Measurements from ENCODE around the gene DPCD. TPM values are rescaled to one million over a fixed set of nuclear protein-coding genes. Genes with fewer than 3 reads are reported as not detected.
"Not testable (repeated sequence)": the region's sequence is repeated elsewhere in the genome, so short reads cannot be mapped to it uniquely, and the experiment has no call there.

The DPCD gene
- polyA plus RNA-seq, 1 donor: 17.4 TPM

DNA sequence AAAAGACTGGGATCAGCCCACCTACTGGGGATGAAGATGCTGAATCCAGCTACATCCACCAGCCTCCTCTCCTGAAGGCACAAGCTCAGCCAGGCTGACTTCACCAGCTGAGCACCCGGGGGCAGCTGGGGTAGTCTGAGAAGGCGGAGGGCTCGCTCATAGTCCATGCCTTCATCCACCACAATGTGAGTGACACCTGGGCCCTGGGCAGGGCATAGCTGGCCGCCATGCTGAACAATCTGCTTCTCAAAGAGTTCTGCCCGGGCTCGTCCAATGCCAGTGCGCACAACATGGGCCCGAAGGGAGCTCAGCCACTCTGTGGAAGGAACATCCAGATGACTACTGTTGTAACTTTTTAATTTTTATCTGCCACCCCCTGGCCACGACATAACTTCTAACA is 2.3 kb upstream of the DPCD start:
- DNase-seq: no peak
- no peak overlapping the region for H3K27ac ChIP-seq (ENCODE audit: low read length)
- no peaks in the 10 kb centered on the region for H3K9me3 ChIP-seq (ENCODE audit: control insufficient read depth, low read depth, low read length)
- peaks cover 11% of the 10 kb centered on the region for H3K4me1 ChIP-seq (ENCODE audit: control insufficient read depth, insufficient read depth, low read length)
- no peaks in the 10 kb centered on the region for H3K27me3 ChIP-seq (ENCODE audit: control insufficient read depth, insufficient read depth, low read length)
- 100% methylated on average over 1 of the region's 9 CpGs for WGBS (ENCODE audit: insufficient coverage, low lambda C conversion rate)
- no peak overlapping the region for H3K4me3 ChIP-seq (ENCODE audit: low read length)
- peaks cover 33% of the 10 kb centered on the region for H3K36me3 ChIP-seq (ENCODE audit: control insufficient read depth, insufficient read depth, low read length)

DNA sequence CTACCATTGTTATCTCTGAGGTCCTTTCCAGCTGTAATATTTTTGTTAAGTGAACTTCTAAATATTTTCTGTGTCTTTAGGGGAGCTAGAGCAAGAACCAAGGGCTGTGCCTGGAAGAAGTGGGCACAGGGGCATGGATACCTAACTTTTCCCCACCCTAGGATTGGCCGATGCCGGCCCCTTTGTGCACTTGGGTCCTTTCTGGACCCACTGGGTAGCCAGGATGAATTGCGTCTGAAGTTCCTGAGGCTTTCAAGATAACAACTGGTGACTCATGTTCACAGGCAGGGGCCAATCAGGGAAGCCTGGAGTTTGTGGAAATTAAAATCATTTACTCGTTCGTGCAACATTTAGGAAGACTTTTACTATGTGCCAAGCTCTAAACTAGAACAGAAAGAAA is 758 bp downstream of the DPCD start:
- peak overlapping the region; percentile 98 for H3K4me3 ChIP-seq (ENCODE audit: low read length)
- H3K27me3 ChIP-seq (ENCODE audit: control insufficient read depth, insufficient read depth, low read length): no peaks in the 10 kb centered on the region
- WGBS (ENCODE audit: insufficient coverage, low lambda C conversion rate): no CpG with 5 or more reads among the region's 5 CpGs
- no peak overlapping the region for H3K27ac ChIP-seq (ENCODE audit: low read length)
- H3K36me3 ChIP-seq (ENCODE audit: control insufficient read depth, insufficient read depth, low read length): peaks cover 12% of the 10 kb centered on the region
- peaks cover 11% of the 10 kb centered on the region for H3K4me1 ChIP-seq (ENCODE audit: control insufficient read depth, insufficient read depth, low read length)
- H3K9me3 ChIP-seq (ENCODE audit: control insufficient read depth, low read depth, low read length): no peaks in the 10 kb centered on the region
- DNase-seq: peak in 1 of 2 donors; percentile 45

DNA sequence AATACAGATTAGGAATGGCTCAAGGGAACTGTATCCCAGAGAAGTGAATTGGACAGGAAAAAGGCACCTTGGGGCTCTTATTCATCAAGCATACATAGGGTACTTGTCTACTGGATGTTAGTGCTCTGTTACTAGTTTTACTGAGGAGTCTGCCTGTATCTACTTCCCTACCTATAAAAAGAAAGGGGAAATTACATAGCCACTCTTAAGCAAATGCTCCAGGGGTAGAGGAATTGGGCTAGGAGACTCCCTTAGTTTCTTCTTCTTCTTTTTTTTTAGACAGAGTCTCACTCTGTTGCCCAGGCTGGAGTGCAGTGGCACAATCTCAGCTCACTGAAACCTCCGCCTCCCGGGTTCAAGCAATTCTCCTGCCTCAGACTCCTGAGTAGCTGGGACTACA is 5.2 kb downstream of the DPCD start:
- not testable (repeated sequence) for H3K36me3 ChIP-seq (ENCODE audit: control insufficient read depth, insufficient read depth, low read length); H3K4me3 ChIP-seq (ENCODE audit: low read length); H3K9me3 ChIP-seq (ENCODE audit: control insufficient read depth, low read depth, low read length); H3K27me3 ChIP-seq (ENCODE audit: control insufficient read depth, insufficient read depth, low read length); DNase-seq; H3K27ac ChIP-seq (ENCODE audit: low read length); H3K4me1 ChIP-seq (ENCODE audit: control insufficient read depth, insufficient read depth, low read length)
- WGBS (ENCODE audit: insufficient coverage, low lambda C conversion rate): no CpG with 5 or more reads among the region's 2 CpGs

DNA sequence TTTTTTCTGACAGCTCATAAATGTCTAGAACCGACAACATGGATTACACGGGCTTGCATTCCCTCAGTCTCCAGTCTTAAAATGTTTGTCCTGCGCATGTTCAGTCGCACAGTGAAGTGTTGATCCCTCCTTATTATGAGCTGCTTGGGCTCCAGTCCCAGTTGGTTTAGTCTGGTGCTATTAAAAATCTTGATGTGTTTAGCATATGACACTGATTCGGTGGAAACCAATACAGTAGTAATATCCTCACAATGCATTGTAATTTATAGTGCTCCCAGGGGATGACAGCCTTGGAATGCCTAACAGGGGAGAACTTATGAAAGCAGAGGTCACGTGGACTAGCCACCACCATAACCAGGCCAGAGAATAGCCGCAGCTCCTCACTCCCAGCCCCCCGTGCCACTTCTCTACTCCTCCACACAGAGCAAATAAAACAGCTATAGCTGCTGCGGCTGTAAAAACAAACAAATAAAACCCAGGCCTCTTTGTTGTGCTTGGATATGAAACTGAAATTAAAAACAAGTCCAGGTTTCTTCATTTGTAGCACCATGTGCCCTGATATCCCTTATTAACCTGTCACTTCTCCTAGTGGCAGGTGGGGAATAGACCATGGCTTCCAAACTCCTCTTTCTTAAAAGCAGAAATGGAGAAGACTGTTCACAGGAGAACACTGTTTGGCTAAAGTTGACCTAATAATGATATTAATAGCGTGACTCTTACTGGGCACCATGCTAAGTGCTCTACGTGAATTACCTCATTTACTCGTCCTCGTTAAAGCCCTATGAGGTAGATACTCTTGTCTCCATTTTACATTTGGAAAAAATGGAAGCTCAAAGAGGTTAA is 7.7 kb downstream of the DPCD start:
- no peaks in the 10 kb centered on the region for H3K27me3 ChIP-seq (ENCODE audit: control insufficient read depth, insufficient read depth, low read length)
- no peak overlapping the region for H3K4me3 ChIP-seq (ENCODE audit: low read length)
- no peak overlapping the region for H3K27ac ChIP-seq (ENCODE audit: low read length)
- DNase-seq: no peak
- no peaks in the 10 kb centered on the region for H3K4me1 ChIP-seq (ENCODE audit: control insufficient read depth, insufficient read depth, low read length)
- H3K9me3 ChIP-seq (ENCODE audit: control insufficient read depth, low read depth, low read length): no peaks in the 10 kb centered on the region
- 72% methylated on average over 3 of the region's 13 CpGs for WGBS (ENCODE audit: insufficient coverage, low lambda C conversion rate)
- no peaks in the 10 kb centered on the region for H3K36me3 ChIP-seq (ENCODE audit: control insufficient read depth, insufficient read depth, low read length)

DNA sequence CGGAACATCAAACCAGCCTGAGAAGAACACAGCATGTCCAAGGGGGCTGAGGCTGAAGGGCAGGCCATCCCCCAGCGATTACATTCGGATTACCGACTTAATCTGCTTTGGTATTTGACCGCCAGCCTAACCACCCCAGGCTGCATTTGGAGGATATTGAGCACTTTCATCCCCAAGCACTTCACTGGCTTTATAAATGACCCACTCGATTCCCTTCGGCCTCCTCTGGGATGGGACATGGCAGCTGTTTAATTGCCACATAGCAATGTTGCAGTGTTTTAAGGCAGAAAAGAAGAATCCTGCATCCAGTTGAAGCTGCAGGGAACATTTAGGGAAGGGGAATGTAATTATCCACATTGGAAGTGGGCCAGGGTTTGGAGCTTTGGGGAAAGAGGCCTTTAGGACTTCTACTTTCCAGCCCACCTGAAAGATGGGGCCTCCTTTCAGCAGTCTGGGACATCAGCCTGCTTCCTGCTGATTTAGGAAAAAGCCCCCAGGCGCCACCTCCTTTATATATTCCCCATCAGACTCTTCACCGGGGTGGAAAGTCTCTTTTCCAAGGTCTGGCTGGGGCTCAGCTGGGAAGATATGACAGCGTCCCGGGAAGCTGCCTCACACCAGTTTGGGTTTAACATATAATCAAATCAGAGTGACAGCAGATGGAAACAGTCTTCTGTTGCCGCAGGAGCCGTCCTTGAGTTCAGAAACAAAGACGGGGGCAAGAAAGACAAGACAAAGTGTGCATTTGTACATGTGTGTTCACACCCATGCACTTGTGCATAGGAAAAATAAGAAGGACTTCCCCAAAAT is 9.2 kb downstream of the DPCD start:
- no peaks in the 10 kb centered on the region for H3K4me1 ChIP-seq (ENCODE audit: control insufficient read depth, insufficient read depth, low read length)
- H3K4me3 ChIP-seq (ENCODE audit: low read length): no peak overlapping the region
- no peak for DNase-seq
- no peaks in the 10 kb centered on the region for H3K9me3 ChIP-seq (ENCODE audit: control insufficient read depth, low read depth, low read length)
- H3K27me3 ChIP-seq (ENCODE audit: control insufficient read depth, insufficient read depth, low read length): no peaks in the 10 kb centered on the region
- peaks cover 2% of the 10 kb centered on the region for H3K36me3 ChIP-seq (ENCODE audit: control insufficient read depth, insufficient read depth, low read length)
- WGBS (ENCODE audit: insufficient coverage, low lambda C conversion rate): no CpG with 5 or more reads among the region's 14 CpGs
- no peak overlapping the region for H3K27ac ChIP-seq (ENCODE audit: low read length)

DNA sequence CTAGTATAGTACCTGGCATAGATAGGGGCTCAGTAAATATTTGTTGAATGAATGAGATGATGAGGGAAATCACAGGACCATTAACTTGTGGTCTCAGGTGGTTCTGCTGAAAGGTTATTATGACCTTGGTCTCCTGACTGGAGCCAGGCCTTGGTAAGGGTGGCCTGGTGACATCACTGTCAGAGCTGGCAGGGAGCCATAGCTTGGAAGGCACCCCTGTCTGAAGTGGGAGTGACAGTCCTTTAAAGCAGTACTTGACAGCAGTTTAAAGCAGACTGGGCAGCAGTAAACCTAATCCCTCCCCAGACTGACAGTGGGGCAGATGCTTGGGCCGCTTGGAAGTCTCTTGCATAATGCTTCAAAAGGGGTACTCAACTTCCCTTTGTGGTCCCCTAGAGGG is 13.4 kb downstream of the DPCD start:
- no peak for DNase-seq
- Histone ChIP-seq H3K4me3 (ENCODE audit: low read length) (no peak overlapping the region), H3K27me3 (ENCODE audit: control insufficient read depth, insufficient read depth, low read length) (no peaks in the 10 kb centered on the region), H3K9me3 (ENCODE audit: control insufficient read depth, low read depth, low read length) (no peaks in the 10 kb centered on the region), H3K27ac (ENCODE audit: low read length) (no peak overlapping the region), H3K36me3 (ENCODE audit: control insufficient read depth, insufficient read depth, low read length) (peaks cover 24% of the 10 kb centered on the region), H3K4me1 (ENCODE audit: control insufficient read depth, insufficient read depth, low read length) (peaks cover 4% of the 10 kb centered on the region)
- no CpG with 5 or more reads among the region's 1 CpG for WGBS (ENCODE audit: insufficient coverage, low lambda C conversion rate)

DNA sequence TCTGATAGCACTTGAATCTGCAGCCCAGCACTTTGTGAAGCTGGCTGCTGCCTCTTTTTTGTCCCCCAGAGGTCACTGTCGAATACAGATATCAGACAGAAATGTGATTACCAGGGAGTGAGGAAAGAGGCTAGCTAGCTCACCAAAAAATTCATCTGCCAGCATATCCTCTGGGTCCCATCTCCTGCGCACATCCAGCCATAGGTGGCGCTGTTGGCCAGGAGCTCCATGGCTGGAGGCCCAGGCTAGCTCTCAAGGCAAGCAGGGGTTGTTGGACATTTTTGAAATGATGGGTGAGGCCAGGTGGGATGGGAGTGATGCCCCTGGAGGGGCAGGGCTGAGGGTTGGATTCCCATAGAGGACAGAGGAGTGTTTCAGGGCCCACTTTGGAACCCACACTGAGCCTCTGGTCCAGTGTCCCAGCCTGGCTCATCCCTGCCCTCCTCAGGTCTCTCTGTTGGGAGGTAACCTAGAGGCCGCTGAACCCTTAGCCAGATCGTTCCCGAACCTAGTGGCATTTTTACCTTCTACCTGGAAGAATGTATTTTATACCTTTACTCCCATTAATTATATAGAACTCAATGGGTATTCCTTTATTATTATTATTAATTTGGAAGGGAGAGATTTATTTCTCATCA is 14.8 kb downstream of the DPCD start:
- WGBS (ENCODE audit: insufficient coverage, low lambda C conversion rate): 71% methylated on average over 3 of the region's 6 CpGs
- no peaks in the 10 kb centered on the region for H3K27me3 ChIP-seq (ENCODE audit: control insufficient read depth, insufficient read depth, low read length)
- H3K9me3 ChIP-seq (ENCODE audit: control insufficient read depth, low read depth, low read length): no peaks in the 10 kb centered on the region
- H3K4me1 ChIP-seq (ENCODE audit: control insufficient read depth, insufficient read depth, low read length): peaks cover 4% of the 10 kb centered on the region
- no peak overlapping the region for H3K4me3 ChIP-seq (ENCODE audit: low read length)
- H3K27ac ChIP-seq (ENCODE audit: low read length): no peak overlapping the region
- peaks cover 32% of the 10 kb centered on the region for H3K36me3 ChIP-seq (ENCODE audit: control insufficient read depth, insufficient read depth, low read length)
- DNase-seq: peak; percentile 47 to 57

DNA sequence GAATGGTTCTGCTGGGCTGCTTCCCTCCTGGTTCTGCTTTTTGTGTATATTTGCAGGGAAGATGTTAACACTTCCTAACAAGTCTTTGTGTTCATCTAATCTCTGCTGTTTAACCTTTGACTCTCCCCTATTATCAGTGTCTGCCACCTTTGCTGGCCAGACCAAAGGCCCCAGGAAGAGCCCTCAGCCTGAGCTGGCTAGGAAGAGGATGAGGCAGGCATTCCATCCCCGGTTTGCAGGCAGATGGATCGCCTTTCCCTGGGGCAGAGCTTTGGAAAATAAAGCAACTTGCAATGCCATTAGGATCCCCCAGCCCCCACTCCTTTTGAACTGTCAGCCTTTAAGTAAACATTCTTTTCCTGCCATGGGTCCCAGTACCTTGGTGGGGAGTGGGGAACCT is 19.0 kb downstream of the DPCD start:
- no peak for DNase-seq
- Histone ChIP-seq H3K4me3 (ENCODE audit: low read length) (no peak overlapping the region), H3K36me3 (ENCODE audit: control insufficient read depth, insufficient read depth, low read length) (peaks cover 69% of the 10 kb centered on the region), H3K9me3 (ENCODE audit: control insufficient read depth, low read depth, low read length) (no peaks in the 10 kb centered on the region), H3K4me1 (ENCODE audit: control insufficient read depth, insufficient read depth, low read length) (peaks cover 4% of the 10 kb centered on the region), H3K27me3 (ENCODE audit: control insufficient read depth, insufficient read depth, low read length) (no peaks in the 10 kb centered on the region), H3K27ac (ENCODE audit: low read length) (no peak overlapping the region)
- WGBS (ENCODE audit: insufficient coverage, low lambda C conversion rate): no CpG with 5 or more reads among the region's 2 CpGs

DNA sequence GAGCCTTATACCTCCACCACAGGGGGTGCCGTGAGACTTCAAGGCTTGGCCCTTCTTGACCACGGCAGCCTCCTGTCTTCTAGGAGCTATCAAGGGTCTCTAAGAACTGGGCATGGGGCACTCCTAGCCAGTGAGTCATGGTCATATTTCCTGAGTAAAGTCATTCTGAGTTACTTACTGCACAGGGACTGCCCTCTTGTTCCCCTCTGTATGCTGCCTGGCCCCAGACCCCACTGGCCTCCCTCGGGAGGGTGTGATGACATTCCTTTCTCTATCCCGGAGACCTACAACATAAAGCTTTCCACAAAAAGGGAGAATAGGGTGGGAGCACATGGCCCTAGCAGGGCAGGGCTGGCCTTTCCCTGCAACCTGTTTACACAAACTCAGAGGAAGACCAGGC is 21.4 kb downstream of the DPCD start:
- Histone ChIP-seq H3K4me1 (ENCODE audit: control insufficient read depth, insufficient read depth, low read length) (no peaks in the 10 kb centered on the region), H3K27ac (ENCODE audit: low read length) (peak overlapping the region; percentile 20), H3K36me3 (ENCODE audit: control insufficient read depth, insufficient read depth, low read length) (peaks cover 81% of the 10 kb centered on the region), H3K27me3 (ENCODE audit: control insufficient read depth, insufficient read depth, low read length) (no peaks in the 10 kb centered on the region), H3K9me3 (ENCODE audit: control insufficient read depth, low read depth, low read length) (no peaks in the 10 kb centered on the region), H3K4me3 (ENCODE audit: low read length) (no peak overlapping the region)
- WGBS (ENCODE audit: insufficient coverage, low lambda C conversion rate): no CpG with 5 or more reads among the region's 4 CpGs
- peak; percentile 21 to 22 for DNase-seq

DNA sequence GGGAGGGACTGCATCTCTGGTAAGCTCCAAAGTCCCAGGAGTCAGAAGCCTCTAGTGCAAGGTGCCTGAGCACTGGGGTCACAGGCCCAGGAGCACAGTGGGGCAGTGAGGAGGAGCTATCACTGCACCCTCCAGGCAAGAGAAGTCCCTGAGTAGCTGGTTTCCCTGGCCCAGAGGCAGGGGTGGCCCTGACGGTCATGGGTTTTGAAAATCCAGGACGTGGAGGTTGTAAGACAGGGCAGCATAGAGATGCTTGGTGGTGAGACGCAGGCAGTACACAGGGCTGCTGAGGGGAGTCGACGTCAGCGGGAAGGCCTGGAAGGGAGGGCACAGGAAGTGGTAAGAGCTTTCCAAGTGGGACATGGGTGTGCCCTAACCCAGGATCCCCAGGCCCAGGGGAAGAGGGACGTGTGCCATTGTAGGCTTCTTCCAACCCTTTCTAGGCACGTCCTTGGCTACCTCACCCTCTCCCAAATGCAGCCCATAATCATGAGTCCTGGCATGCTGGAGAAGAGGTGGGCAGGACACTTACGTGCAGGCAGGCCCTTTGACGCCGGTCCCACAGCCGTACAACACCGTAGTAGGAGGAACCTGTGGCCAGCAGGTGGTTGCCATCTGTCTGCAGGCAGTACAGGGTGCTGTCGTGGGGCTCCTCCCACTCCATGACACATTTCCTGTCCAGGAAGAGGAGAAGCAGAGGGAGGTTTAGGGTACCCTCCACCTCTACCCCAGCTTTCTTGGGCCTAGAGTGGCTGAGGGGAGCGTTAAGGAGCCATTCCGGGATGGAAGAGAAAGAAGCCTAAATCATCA is 23.2 kb downstream of the DPCD start:
- Histone ChIP-seq H3K4me3 (ENCODE audit: low read length) (no peak overlapping the region), H3K9me3 (ENCODE audit: control insufficient read depth, low read depth, low read length) (no peaks in the 10 kb centered on the region), H3K36me3 (ENCODE audit: control insufficient read depth, insufficient read depth, low read length) (peaks cover 76% of the 10 kb centered on the region), H3K27me3 (ENCODE audit: control insufficient read depth, insufficient read depth, low read length) (no peaks in the 10 kb centered on the region), H3K27ac (ENCODE audit: low read length) (no peak overlapping the region), H3K4me1 (ENCODE audit: control insufficient read depth, insufficient read depth, low read length) (no peaks in the 10 kb centered on the region)
- no peak for DNase-seq
- WGBS (ENCODE audit: insufficient coverage, low lambda C conversion rate): 100% methylated on average over 1 of the region's 16 CpGs

Measured in large intestine (tissue), 3 donors.